HG02938 (cell line): ENCODE measurements around the gene NOLC1.

Source experiments
- ATAC-seq: cut with Tn5 transposase; IDR thresholded peaks from one replicate; pipeline ENCODE4 v1.9.1; 2021; ENCODE audit warnings: mild to moderate bottlenecking, moderate library complexity; ENCODE audit not compliant: unreplicated experiment

Gene NOLC1

GRCh38 chr10:102121739-102122372 lies 30.3 kb upstream of the NOLC1 start:
- ATAC-seq = no peak

- no peak for ATAC-seq
Measured at GRCh38 chr10:102122450-102122849, 29.7 kb upstream of the NOLC1 start.

GRCh38 chr10:102123223-102123622 lies 29.0 kb upstream of the NOLC1 start:
- ATAC-seq = no peak

GRCh38 chr10:102131286-102132170 lies 20.7 kb upstream of the NOLC1 start:
- ATAC-seq = no peak

GRCh38 chr10:102132193-102132562 lies 20.0 kb upstream of the NOLC1 start:
- ATAC-seq = no peak

GRCh38 chr10:102132563-102133372 lies 19.4 kb upstream of the NOLC1 start, which contains the start of gene PPRC1:
Gene PPRC1, plus strand, starts transcription at chr10:102133040. Its CDS starts 29 bp downstream, at chr10:102133069.
- ATAC-seq = peak; percentile 93

GRCh38 chr10:102133373-102134195 lies 18.6 kb upstream of the NOLC1 start:
- no peak for ATAC-seq

GRCh38 chr10:102134416-102134815 lies 17.8 kb upstream of the NOLC1 start:
- ATAC-seq = no peak

GRCh38 chr10:102135956-102136526 lies 16.1 kb upstream of the NOLC1 start:
- no peak for ATAC-seq

GRCh38 chr10:102139281-102140110 lies 12.7 kb upstream of the NOLC1 start:
- ATAC-seq = no peak

- no peak for ATAC-seq
Measured at GRCh38 chr10:102140218-102140617, 12.0 kb upstream of the NOLC1 start.

- no peak for ATAC-seq
Measured at GRCh38 chr10:102140913-102141540, 11.2 kb upstream of the NOLC1 start.

GRCh38 chr10:102141583-102142107 lies 10.5 kb upstream of the NOLC1 start:
- no peak for ATAC-seq

GRCh38 chr10:102146971-102147428 lies 5.2 kb upstream of the NOLC1 start:
- no peak for ATAC-seq

- no peak for ATAC-seq
Measured at GRCh38 chr10:102147561-102147960, 4.6 kb upstream of the NOLC1 start.

GRCh38 chr10:102148275-102148674 lies 3.9 kb upstream of the NOLC1 start:
- no peak for ATAC-seq

- no peak for ATAC-seq
Measured at GRCh38 chr10:102150970-102151773, 1.0 kb upstream of the NOLC1 start.

- no peak for ATAC-seq
Measured at GRCh38 chr10:102152545-102152890, 329 bp downstream of the NOLC1 start.
